Breast epithelium (tissue), 3 donors: ENCODE results near the gene CLDN6.
"Not testable (repeated sequence)": the region's sequence is repeated elsewhere in the genome, so short reads cannot be mapped to it uniquely, and the experiment has no call there.

Source experiments
- CTCF ChIP-seq, 3 donors: fragments of 450-650 bp; IDR thresholded peaks; one replicate each; pipeline ENCODE4 v1.5.1; 2016 to 2017; ENCODE audit warnings: antibody characterized with exemption in 3 of 3, mild to moderate bottlenecking in 3 of 3, moderate library complexity in 3 of 3
- POLR2A ChIP-seq: fragments of 450-650 bp; IDR thresholded peaks from one replicate; pipeline ENCODE4 v1.6.1; 2016; ENCODE audit warnings: antibody characterized with exemption, mild to moderate bottlenecking, moderate library complexity
- POLR2AphosphoS5 ChIP-seq, 3 donors: sonication (generic); formaldehyde crosslinking; IDR thresholded peaks; one replicate each; pipeline ENCODE4 v1.6.1; 2017; ENCODE audit warnings: antibody characterized with exemption in 3 of 3

- TF ChIP-seq CTCF (IDR thresholded peaks at IDR 0.05); POLR2A; POLR2AphosphoS5 (IDR thresholded peaks at IDR 0.05): not testable (repeated sequence)
Observed at GRCh38 chr16:3053330-3053710, 35.3 kb upstream of the CLDN6 start.
